Epithelial cell of esophagus (primary cell): ENCODE measurements around the gene AGBL1.
"Not testable (repeated sequence)": the region's sequence is repeated elsewhere in the genome, so short reads cannot be mapped to it uniquely, and the experiment has no call there.

Experiments used
- DNase-seq: peaks from one replicate; pipeline ENCODE4 v3.0.0; 2010; ENCODE audit warnings: low read depth
- H3K4me3 ChIP-seq: 2 replicates; pipeline ENCODE4 v1.5.1; 2011; ENCODE audit warnings: mild to moderate bottlenecking, low read length, control low read depth
- TF ChIP-seq, protein P1 (sequence below): IDR thresholded peaks from 2 replicates; pipeline ENCODE4 v1.5.1; 2011; ENCODE audit warnings: low read depth, mild to moderate bottlenecking, low read length, control low read depth, inconsistent platforms; ENCODE audit not compliant: insufficient read depth; ENCODE audit errors: missing control alignments

Gene AGBL1

DNA sequence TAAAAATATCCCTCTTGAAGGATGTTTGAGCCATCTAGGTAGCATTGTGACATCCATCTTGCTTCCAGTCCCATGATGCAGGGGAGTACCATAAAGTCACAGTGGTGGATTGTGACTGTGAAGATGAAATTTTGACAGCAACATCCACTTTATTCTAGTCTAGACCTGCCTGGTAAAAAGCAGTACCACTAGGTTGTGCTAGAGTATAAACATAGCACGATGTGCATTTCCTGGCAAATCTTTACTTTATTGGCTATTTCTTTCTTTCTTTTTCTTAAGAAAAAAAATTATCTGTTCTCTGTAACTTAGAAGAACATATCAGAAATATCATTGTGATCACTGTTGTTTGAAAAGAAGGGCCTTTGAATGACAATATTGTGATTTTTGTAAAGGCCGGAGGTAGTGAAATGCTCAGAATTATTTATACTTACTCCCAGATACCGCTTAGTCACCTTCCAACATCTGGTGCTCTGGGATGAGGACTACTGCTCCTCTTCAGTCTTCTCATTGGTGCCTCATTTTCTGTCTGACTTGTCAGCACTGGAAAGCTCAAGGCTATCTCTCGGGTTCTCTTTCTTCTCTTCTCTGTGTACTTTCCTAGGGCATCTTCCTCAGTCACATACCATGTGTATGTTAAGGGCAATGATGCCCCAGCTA is 35.6 kb downstream of the AGBL1 start:
- TF ChIP-seq, protein P1, sequence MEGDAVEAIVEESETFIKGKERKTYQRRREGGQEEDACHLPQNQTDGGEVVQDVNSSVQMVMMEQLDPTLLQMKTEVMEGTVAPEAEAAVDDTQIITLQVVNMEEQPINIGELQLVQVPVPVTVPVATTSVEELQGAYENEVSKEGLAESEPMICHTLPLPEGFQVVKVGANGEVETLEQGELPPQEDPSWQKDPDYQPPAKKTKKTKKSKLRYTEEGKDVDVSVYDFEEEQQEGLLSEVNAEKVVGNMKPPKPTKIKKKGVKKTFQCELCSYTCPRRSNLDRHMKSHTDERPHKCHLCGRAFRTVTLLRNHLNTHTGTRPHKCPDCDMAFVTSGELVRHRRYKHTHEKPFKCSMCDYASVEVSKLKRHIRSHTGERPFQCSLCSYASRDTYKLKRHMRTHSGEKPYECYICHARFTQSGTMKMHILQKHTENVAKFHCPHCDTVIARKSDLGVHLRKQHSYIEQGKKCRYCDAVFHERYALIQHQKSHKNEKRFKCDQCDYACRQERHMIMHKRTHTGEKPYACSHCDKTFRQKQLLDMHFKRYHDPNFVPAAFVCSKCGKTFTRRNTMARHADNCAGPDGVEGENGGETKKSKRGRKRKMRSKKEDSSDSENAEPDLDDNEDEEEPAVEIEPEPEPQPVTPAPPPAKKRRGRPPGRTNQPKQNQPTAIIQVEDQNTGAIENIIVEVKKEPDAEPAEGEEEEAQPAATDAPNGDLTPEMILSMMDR = peak; percentile 43
- DNase-seq = peak; percentile 7

GRCh38 chr15:86121568-86122225 is 42.0 kb downstream of the AGBL1 start:
- no peak overlapping the region for H3K4me3 ChIP-seq
- TF ChIP-seq, protein P1 = no peak
- DNase-seq = no peak

More for the DNA sequence above, 35.6 kb downstream of the AGBL1 start:
- no peak overlapping the region for H3K4me3 ChIP-seq

GRCh38 chr15:86122691-86123391 is 43.2 kb downstream of the AGBL1 start:
- H3K4me3 ChIP-seq, DNase-seq: not testable (repeated sequence)

DNA sequence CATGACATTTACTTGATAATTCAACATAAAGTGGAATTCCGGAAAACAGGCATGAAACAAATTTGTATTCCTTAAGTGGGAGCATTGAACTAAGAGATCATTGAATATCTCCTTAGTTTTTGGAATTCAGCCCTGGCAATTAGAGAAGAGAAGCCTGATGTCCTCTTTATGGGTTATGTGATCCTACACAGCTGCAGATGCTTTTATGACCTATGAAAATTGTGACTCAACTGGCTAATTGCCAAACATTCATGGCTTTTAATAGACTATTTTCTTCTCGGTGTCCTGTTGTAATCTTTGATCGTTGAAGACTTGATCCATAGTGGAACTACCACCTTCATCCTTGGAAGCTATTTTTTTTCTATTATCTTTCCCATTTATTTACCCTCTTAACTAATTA is 46.1 kb downstream of the AGBL1 start:
- H3K4me3 ChIP-seq = no peak overlapping the region
- DNase-seq = no peak
- TF ChIP-seq, protein P1 = no peak

DNA sequence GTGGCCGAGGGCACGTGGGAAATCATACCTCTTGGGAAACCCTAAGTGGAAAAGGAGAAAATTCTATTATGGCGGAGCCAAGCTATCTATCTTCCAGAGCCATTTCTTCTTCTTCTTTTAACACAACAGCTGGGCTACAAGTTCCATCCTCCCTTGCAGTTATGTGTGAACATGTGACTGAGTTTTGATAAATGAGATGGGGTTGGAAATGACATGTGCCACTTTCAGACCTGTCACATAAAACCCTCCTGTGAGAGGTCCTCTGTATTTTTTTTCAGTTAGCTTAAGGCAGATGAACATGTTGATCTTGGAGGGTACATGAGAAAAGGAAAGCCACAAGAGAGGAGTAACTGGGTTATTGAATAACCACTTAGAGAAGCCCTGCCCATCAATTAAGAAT is 47.9 kb downstream of the AGBL1 start:
- no peak for DNase-seq
- no peak overlapping the region for H3K4me3 ChIP-seq
- TF ChIP-seq, protein P1 = no peak

- H3K4me3 ChIP-seq = no peak overlapping the region
- no peak for DNase-seq
- TF ChIP-seq, protein P1 = no peak
These were observed 55.4 kb downstream of the AGBL1 start for GRCh38 chr15:86135041-86135440.

- DNase-seq = no peak
- no peak overlapping the region for H3K4me3 ChIP-seq
- TF ChIP-seq, protein P1 = no peak
These were observed 57.2 kb downstream of the AGBL1 start for GRCh38 chr15:86136861-86137260.
